ENCODE data around the gene SOX30. TPM values are rescaled to one million over a fixed set of nuclear protein-coding genes. Genes with fewer than 3 reads are reported as not detected.
"Not testable (repeated sequence)": the region's sequence is repeated elsewhere in the genome, so short reads cannot be mapped to it uniquely, and the experiment has no call there.

Gene SOX30
- 0.10 and 0.12 TPM in 2 replicates for total RNA-seq

GRCh38 chr5:157652377-157652692 is at the start of gene SOX30:
SOX30 (minus strand) TSS chr5:157652438; CDS start chr5:157652078, 360 bp downstream.
- intact Hi-C loops (cut with micrococcal nuclease), result loop anchor here (5.0 kb wide), 1 partner anchor 90 kb away; the partner anchor contains the start of gene LSM11

- intact Hi-C loops (cut with micrococcal nuclease), result not testable (repeated sequence)
Measured at GRCh38 chr5:157698674-157699073, 46.4 kb upstream of the SOX30 start.

GRCh38 chr5:157696154-157696553 is 43.9 kb upstream of the SOX30 start:
- intact Hi-C loops (cut with micrococcal nuclease), result not testable (repeated sequence)

- intact Hi-C loops (cut with micrococcal nuclease), result not testable (repeated sequence)
Measured at GRCh38 chr5:157693816-157694215, 41.6 kb upstream of the SOX30 start.

DNA sequence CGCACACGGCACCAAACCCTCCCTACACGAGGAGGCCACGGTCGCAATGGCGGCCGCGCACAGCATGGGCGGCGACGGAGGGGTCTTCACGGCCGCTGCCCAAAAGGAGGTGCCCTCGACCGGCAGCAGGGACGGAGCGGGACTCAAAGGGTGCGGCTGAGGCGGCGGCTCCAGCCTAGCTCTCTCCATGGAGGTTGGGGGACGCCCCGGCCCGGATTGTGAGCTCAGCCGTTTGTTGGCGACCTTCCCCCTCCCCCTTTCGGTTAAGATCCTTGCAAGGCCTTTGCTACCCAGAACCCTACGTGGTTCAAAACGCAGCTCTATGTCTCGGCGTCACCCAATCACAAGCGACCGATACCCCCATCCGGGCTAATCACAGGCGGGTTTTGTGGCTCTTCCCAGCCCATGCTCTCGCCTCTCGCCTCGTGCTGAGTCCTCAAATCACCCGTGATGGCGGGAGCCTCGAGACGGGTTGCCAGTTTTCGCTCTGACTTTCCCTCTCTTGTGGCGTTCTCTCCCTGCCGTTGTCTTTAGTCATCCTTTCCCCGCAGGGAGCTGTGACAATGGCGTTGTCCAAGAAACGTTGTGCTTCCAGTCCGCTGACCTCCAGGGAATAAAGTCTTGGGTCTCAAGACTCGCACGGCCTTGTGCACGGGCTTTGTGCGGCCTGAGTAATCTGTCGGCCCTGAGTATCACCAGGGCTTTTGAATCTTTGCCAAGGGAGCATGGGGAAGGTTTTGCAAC is 38.6 kb upstream of the SOX30 start:
- intact Hi-C loops (cut with micrococcal nuclease), result no loop called here

- intact Hi-C loops (cut with micrococcal nuclease), result no loop called here
Measured at GRCh38 chr5:157689942-157690689, 37.9 kb upstream of the SOX30 start.

DNA sequence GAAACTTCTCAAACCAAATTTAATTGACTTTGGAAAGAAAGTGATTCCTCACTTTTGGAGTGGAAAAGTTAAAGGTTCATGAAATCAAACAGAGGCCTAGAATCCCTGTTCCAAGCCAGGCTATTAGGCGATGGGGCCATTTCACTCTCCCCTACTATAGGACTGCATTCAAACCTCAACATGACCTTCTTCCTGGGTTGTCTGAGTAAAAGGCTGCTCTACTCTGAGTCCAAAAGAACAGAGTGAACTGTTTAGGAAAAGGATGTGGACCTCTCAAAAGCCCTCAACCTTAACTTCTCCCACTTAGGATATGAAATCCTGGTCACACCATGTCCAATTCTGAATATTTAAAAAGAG is 34.9 kb upstream of the SOX30 start:
- intact Hi-C loops (cut with micrococcal nuclease), result no loop called here

GRCh38 chr5:157686276-157687197 is 34.3 kb upstream of the SOX30 start:
- intact Hi-C loops (cut with micrococcal nuclease), result not testable (repeated sequence)

GRCh38 chr5:157682257-157682656 is 30.0 kb upstream of the SOX30 start:
- intact Hi-C loops (cut with micrococcal nuclease), result no loop called here

GRCh38 chr5:157681048-157681447 is 28.8 kb upstream of the SOX30 start:
- intact Hi-C loops (cut with micrococcal nuclease), result no loop called here

DNA sequence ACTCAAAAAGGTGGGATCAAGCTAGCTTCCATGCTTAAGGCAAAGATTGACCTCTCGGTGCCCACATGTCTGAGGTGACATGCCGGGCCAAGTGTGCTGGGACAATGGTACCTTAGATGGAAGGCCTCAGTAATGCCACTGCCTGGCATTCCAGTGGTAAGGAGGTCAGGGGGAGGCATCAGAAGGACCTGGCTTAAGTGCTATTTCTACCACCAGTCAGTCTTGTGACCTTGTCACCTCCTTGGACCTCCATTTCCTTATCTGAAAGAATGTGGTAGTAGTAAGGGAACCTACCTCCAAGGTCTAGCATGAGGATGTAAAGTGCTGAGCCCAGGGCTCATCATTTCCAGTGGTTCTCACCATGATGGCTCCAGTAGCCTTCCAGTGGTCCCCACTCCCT is 28.0 kb upstream of the SOX30 start:
- intact Hi-C loops (cut with micrococcal nuclease), result no loop called here

DNA sequence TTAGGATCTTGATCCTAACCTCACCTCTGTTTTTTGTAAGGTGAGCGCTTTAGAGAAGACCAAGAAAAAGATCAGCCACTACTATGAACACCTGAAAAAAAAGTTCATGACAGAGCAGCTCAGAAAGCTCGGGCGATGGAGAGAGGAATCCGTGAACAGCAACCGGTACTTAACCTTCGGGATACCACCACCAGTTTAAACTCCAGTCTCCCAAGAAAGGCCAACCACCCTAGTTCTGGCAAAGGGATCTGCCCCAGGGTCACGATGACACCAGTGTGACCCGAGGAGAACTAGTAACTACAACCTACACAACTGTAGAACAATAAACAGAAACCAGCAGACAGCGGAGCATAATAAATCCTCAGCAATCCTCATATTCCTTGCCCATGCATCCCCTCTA is 27.6 kb upstream of the SOX30 start:
- intact Hi-C loops (cut with micrococcal nuclease), result no loop called here

DNA sequence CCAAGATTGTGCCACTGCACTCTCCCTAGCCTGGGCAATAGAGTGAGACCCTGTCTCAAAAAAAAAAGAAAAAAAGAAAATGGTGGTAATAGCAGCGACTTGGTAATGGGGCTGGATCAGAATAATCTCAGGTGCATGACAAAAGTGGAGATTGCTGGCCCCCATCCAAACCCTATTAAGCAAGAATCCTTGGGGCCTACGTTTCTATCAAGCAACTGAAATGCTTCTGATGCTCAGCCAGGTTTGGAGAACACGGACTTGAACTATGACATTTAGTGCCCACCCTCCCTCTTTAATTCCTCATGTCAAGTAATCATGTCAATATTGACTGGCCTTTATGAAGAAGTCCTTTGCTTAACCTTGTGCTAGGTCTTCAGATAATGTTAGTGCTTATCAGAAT is 25.7 kb upstream of the SOX30 start:
- intact Hi-C loops (cut with micrococcal nuclease), result no loop called here

- intact Hi-C loops (cut with micrococcal nuclease), result not testable (repeated sequence)
Measured at GRCh38 chr5:157674351-157674750, 22.1 kb upstream of the SOX30 start.

GRCh38 chr5:157672976-157673375 is 20.7 kb upstream of the SOX30 start:
- intact Hi-C loops (cut with micrococcal nuclease), result no loop called here

DNA sequence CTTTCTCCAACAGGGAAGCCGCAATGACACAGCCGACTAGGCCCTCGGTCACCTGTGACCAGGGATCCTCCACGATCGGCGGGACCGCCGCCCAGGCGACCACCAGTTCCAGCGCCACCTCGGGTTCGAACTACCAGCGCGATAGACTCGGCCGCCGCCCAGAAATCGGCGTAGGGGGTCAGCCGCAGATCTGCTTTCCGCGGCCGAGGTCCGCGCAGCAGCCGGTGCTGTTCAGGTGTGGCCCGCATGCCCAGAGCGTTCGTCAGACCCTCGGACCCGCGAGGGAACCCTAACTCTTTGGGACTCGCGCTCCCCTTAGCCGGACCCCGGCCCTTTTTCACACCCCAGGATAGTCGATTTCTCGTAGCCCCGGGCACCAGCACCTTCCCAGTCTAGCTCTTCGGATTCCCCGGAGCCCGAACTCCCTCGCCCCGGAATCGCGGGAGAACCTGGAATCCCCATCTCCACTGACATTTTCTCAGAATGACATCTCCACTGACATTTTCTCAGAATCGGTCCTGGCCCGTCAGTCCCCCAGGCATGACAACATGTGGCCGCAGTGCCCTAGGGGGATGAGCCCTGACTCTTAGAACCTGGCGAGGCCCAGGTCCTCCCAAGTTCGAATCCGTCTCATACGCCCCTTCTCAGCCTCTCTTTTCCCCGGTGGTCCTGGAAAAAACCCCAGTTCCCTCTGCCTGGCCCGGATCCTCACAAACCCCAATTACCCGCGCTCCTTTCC is 19.5 kb upstream of the SOX30 start:
- intact Hi-C loops (cut with micrococcal nuclease), result loop anchor here (2.0 kb wide), 3 partner anchors 15 to 131 kb away; no protein-coding TSS in a partner anchor

DNA sequence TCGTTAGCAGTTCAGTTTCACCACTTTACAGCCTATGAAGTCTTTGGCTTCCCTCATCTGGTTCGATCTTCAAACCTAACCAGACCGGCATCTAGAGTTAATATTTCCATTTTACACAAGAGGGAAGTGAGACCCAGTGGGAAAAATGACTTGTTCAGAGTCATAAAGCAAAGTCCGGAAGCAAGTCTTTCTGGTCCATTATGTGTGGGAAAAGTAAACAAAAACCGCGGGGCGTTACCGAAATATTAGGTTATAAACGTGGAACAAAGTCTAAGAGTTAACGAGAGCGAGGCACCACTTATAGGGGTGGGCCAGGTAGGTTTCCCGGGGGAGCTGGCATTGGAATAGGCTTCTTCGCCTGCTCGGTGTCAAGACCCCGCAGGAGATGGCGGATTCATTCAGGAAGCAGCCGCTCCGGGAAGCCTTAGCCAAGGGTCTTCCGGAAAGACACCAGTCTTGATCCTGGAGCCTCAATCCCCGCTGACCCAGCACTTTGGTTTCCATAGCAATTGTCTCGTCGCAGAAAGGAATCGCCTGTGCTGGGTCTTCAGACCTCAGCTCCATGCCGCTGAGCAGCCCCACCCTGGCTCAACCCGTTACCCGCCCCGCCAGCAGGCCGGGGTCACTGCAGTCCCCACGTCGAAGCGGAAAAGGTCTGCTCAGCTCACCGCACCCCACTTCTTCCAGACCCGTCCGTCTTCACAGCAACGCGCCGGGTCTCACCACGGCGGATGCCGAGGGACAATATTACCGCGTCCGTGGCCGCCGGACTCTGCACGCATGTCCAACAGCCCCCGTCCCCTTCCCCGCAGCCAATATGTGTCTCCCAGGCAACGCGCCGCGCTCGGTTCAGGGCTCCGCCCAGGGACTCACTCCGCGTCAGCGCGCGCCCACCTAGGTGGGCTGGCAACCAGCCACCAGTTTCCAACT is 18.7 kb upstream of the SOX30 start, which contains the start of gene C5orf52:
TSS of gene C5orf52 (plus strand) at position 872 of the 930 bp plus-strand sequence. CDS start 82 bp downstream, outside the sequence.
- intact Hi-C loops (cut with micrococcal nuclease), result loop anchor here (2.0 kb wide), 3 partner anchors 14 to 130 kb away; no protein-coding TSS in a partner anchor

GRCh38 chr5:157669701-157670097 is 17.5 kb upstream of the SOX30 start:
- intact Hi-C loops (cut with micrococcal nuclease), result loop anchor here (1.0 to 2.0 kb wide), 7 partner anchors 13 to 237 kb away; partner anchors contain the start of gene LSM11

GRCh38 chr5:157668356-157668755 is 16.1 kb upstream of the SOX30 start:
- intact Hi-C loops (cut with micrococcal nuclease), result no loop called here

All from T-helper 1 cell treated with Interleukin-12 subunit alpha and Interleukin-12 subunit beta and Interleukin-4 antibody, amounts not matched to agents 30 ng/mL and 1 ng/mL, for 36 hours (primary cell).